Activated gamma-delta T cell (primary cell): ENCODE results near the gene MRAP.

Source experiments
- DNase-seq: peaks from one replicate; lab custom pipeline; 2025; lab: John Stamatoyannopoulos, UW

MRAP gene

GRCh38 chr21:32322676-32323075, 24.0 kb downstream of the MRAP start:
- DNase-seq, result no peak

- no peak for DNase-seq
Measured at GRCh38 chr21:32325706-32326105, 27.1 kb downstream of the MRAP start.

- no peak for DNase-seq
Measured at GRCh38 chr21:32328595-32328994, 29.9 kb downstream of the MRAP start.

- DNase-seq, result no peak
Measured at GRCh38 chr21:32329331-32329730, 30.7 kb downstream of the MRAP start.

- DNase-seq, result no peak
Measured at GRCh38 chr21:32329776-32330175, 31.1 kb downstream of the MRAP start.

GRCh38 chr21:32330784-32331311, 32.2 kb downstream of the MRAP start:
- DNase-seq, result no peak

- DNase-seq, result no peak
Measured at GRCh38 chr21:32331444-32332305, 33.0 kb downstream of the MRAP start.

GRCh38 chr21:32332463-32332951, 33.9 kb downstream of the MRAP start:
- no peak for DNase-seq

- no peak for DNase-seq
Measured at GRCh38 chr21:32333953-32334673, 35.5 kb downstream of the MRAP start.

- DNase-seq, result no peak
Measured at GRCh38 chr21:32334980-32335531, 36.4 kb downstream of the MRAP start.

GRCh38 chr21:32335601-32336575, 37.2 kb downstream of the MRAP start:
- DNase-seq, result no peak

- no peak for DNase-seq
Measured at GRCh38 chr21:32336711-32337110, 38.1 kb downstream of the MRAP start.

- no peak for DNase-seq
Measured at GRCh38 chr21:32337206-32337605, 38.6 kb downstream of the MRAP start.

- no peak for DNase-seq
Measured at GRCh38 chr21:32338209-32338921, 39.7 kb downstream of the MRAP start.

- no peak for DNase-seq
Measured at GRCh38 chr21:32340863-32341848, 42.5 kb downstream of the MRAP start.

GRCh38 chr21:32346951-32347350, 48.3 kb downstream of the MRAP start:
- no peak for DNase-seq

GRCh38 chr21:32347351-32347750, 48.7 kb downstream of the MRAP start:
- DNase-seq, result no peak

- no peak for DNase-seq
Measured at GRCh38 chr21:32347977-32348376, 49.3 kb downstream of the MRAP start.

- no peak for DNase-seq
Measured at GRCh38 chr21:32348604-32349332, 50.1 kb downstream of the MRAP start.
